ENCODE data around the gene STS. TPM values are rescaled to one million over a fixed set of nuclear protein-coding genes. Genes with fewer than 3 reads are reported as not detected.

The STS gene
- total and polyA plus RNA-seq, 2 of the 4 experiments (the other 2 are of a cell fraction) = 2.6 to 3.4 TPM

DNA sequence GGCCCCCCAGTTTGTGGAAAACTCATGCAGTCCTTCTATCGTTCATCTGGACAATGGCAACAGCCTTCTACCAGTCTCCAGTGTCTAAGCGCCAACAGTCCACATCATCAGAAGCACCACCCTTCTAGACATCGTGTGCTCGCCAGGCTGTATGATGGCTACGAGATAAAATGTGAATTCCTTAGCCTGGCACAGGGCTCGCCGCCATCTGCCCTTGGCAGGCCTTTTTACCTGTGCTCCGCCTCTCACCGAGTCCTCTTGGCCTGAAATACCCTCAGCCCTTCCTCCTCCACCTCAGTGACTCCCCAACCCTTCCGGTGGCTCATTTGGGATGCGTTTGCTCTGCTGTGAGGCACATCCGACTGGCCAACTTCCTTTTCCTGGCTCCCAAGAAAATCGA lies 15.9 kb upstream of the STS start:
- no peak overlapping the region for H3K18ac ChIP-seq (ENCODE audit: low read depth, low read length)
- POLR2A ChIA-PET (ENCODE audit: unreplicated experiment) = no interaction called here
- no peak for DNase-seq
- CTCF ChIA-PET = interaction anchor here (0.6 kb wide), 1 partner anchor 229 kb away, joined by 3 read pairs; no protein-coding TSS in a partner anchor
- H3K14ac ChIP-seq (replicated peaks; ENCODE audit: low read depth, low read length) = no peak overlapping the region
- no peak overlapping the region for H3K4me3 ChIP-seq (ENCODE audit: insufficient read depth, low read depth, low read length)
- no peak for ATAC-seq (ENCODE audit: low read depth)
- 100% methylated on average over 4 of the region's 13 CpGs; no CpG with 5 or more reads in 1 of the 2 experiments for WGBS, 2 experiments (ENCODE audit: extremely low coverage in 2 of 2, insufficient read length in 1 of 2)
- no peak for TF ChIP-seq MAFK (IDR thresholded peaks at IDR 0.05; ENCODE audit: low read depth, low read length)
- no peak for TF ChIP-seq SMC3 (IDR thresholded peaks at IDR 0.05; ENCODE audit: low read depth, low read length)
- no peak for TF ChIP-seq CHD1 (IDR thresholded peaks at IDR 0.05; ENCODE audit: low read depth, low read length)
- no peak for TF ChIP-seq MXI1 (IDR thresholded peaks at IDR 0.05; ENCODE audit: borderline replicate concordance, low read depth, low read length)
- TF ChIP-seq RCOR1 (IDR thresholded peaks at IDR 0.05; ENCODE audit: insufficient replicate concordance, low read length) = no peak
- no peak for TF ChIP-seq RFX5 (IDR thresholded peaks at IDR 0.05; ENCODE audit: low read depth, low read length)
- TF ChIP-seq BHLHE40 (IDR thresholded peaks at IDR 0.05; ENCODE audit: low read depth, low read length) = no peak
- no peak for TF ChIP-seq MAZ (IDR thresholded peaks at IDR 0.05; ENCODE audit: borderline replicate concordance, low read depth, low read length)
- TF ChIP-seq FOS (IDR thresholded peaks at IDR 0.05; ENCODE audit: low read depth, low read length) = no peak
- no peak overlapping the region for H3K27ac ChIP-seq (ENCODE audit: insufficient read depth, low read length)
- in situ Hi-C loops (cut with MboI; ENCODE audit: low sequenced_read_pairs) = no loop called here
- peaks cover 9% of the 10 kb centered on the region for H3K4me1 ChIP-seq (ENCODE audit: control insufficient read depth, insufficient read depth, low read length)
- H2BK15ac ChIP-seq (ENCODE audit: low read depth, low read length) = no peak overlapping the region
- H3K79me1 ChIP-seq (ENCODE audit: low read depth in 1 of 2, low read length in 2 of 2) = peaks cover 38 to 66% of the 10 kb centered on the region in 2 experiments
- no peaks in the 10 kb centered on the region for H3K36me3 ChIP-seq (ENCODE audit: control insufficient read depth, insufficient read depth, low read length)
- no peak overlapping the region for H4K8ac ChIP-seq (ENCODE audit: low read depth in 2 of 2, low read length in 2 of 2)
- H3K4me2 ChIP-seq (ENCODE audit: low read depth, low read length) = no peak overlapping the region
- H2AK9ac ChIP-seq (replicated peaks; ENCODE audit: low read depth, low read length, poor library complexity) = no peak overlapping the region
- no peak overlapping the region for H2BK20ac ChIP-seq (ENCODE audit: low read depth, low read length)
- no peak overlapping the region for H3K9ac ChIP-seq (ENCODE audit: low read depth, low read length)
- no peak overlapping the region for H3K4ac ChIP-seq (ENCODE audit: low read depth, low read length)
- H4K5ac ChIP-seq (ENCODE audit: low read depth, low read length) = no peak overlapping the region
- dilution Hi-C loops (cut with HindIII; ENCODE audit: low sequenced_read_pairs, unreplicated experiment) = no loop called here
- H2AK5ac ChIP-seq (ENCODE audit: low read depth, low read length) = no peak overlapping the region
- BruUV-seq (replicated peaks) = no TSS peak
- H3K56ac ChIP-seq (ENCODE audit: extremely low read depth, insufficient read depth, low read length) = no peak overlapping the region
- H4K20me1 ChIP-seq (ENCODE audit: insufficient read depth, low read length) = peaks cover 6% of the 10 kb centered on the region; the same call in 1 of the 2 replicates
- H2AFZ ChIP-seq (replicated peaks; ENCODE audit: low read length, poor library complexity) = no peak overlapping the region
- no peak overlapping the region for H2BK120ac ChIP-seq (ENCODE audit: low read depth, low read length)
- no peaks in the 10 kb centered on the region for H3K27me3 ChIP-seq (ENCODE audit: control insufficient read depth, insufficient read depth, low read length)
- peaks cover 14% of the 10 kb centered on the region; the same call in 1 of the 2 replicates for H3K9me1 ChIP-seq (ENCODE audit: insufficient read depth, low read length)
- intact Hi-C loops (cut with micrococcal nuclease) = loop anchor here (5.0 kb wide), 1 partner anchor 796 kb away; the partner anchor contains the start of gene PNPLA4
- H3K23ac ChIP-seq (ENCODE audit: low read depth, low read length) = no peak overlapping the region
- H3K9me3 ChIP-seq (ENCODE audit: control insufficient read depth, insufficient read depth, low read length) = no peaks in the 10 kb centered on the region
- H4K91ac ChIP-seq (ENCODE audit: insufficient read depth, low read depth, low read length) = no peak overlapping the region
- no peak overlapping the region for H2BK5ac ChIP-seq (ENCODE audit: low read depth, low read length, poor library complexity, severe bottlenecking)

All from IMR-90 (cell line).